ENCODE data around the gene FAF1.

GRCh38 chr1:50538476-50538875 lies 421.6 kb downstream of the FAF1 start:
- TF ChIP-seq, protein P1, sequence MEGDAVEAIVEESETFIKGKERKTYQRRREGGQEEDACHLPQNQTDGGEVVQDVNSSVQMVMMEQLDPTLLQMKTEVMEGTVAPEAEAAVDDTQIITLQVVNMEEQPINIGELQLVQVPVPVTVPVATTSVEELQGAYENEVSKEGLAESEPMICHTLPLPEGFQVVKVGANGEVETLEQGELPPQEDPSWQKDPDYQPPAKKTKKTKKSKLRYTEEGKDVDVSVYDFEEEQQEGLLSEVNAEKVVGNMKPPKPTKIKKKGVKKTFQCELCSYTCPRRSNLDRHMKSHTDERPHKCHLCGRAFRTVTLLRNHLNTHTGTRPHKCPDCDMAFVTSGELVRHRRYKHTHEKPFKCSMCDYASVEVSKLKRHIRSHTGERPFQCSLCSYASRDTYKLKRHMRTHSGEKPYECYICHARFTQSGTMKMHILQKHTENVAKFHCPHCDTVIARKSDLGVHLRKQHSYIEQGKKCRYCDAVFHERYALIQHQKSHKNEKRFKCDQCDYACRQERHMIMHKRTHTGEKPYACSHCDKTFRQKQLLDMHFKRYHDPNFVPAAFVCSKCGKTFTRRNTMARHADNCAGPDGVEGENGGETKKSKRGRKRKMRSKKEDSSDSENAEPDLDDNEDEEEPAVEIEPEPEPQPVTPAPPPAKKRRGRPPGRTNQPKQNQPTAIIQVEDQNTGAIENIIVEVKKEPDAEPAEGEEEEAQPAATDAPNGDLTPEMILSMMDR (IDR thresholded peaks at IDR 0.05 in 2 of 3, conservative IDR thresholded peaks at IDR 0.05 in 1 of 3; ENCODE audit: borderline replicate concordance in 1 of 3, insufficient read depth in 1 of 3, low read depth in 2 of 3, low read length in 2 of 3): no peak
- TF ChIP-seq EZH2 (IDR thresholded peaks at IDR 0.05) (no peak), EZH2phosphoT487 (IDR thresholded peaks at IDR 0.05; ENCODE audit: borderline replicate concordance) (no peak), CEBPB (IDR thresholded peaks at IDR 0.05; ENCODE audit: low read depth) (no peak), POLR2A (IDR thresholded peaks at IDR 0.05; ENCODE audit: borderline replicate concordance, extremely low read depth, insufficient read depth, insufficient read length) (no peak), YY1 (IDR thresholded peaks at IDR 0.05; ENCODE audit: extremely low read depth, insufficient replicate concordance, low read depth, low read length) (no peak), ZNF274 (IDR thresholded peaks at IDR 0.05; ENCODE audit: low read depth, low read length) (no peak)
